T-helper 2 cell treated with Interferon-gamma antibody and Interleukin-4, amounts not matched to agents 5 μg/mL and 100 μg/mL, for 36 hours (primary cell): Measurements from ENCODE around the gene CCDC182.

ENCODE experiments used
- DNase-seq: peaks from one replicate; pipeline ENCODE4 v3.0.0; 2021; ENCODE audit warnings: low spot score
- H3K27ac Mint-ChIP-seq: one replicate; pipeline ENCODE4 v1.8.0; 2021; ENCODE audit warnings: mild to moderate bottlenecking, mixed read lengths
- H3K27me3 Mint-ChIP-seq: one replicate; pipeline ENCODE4 v1.8.0; 2021; ENCODE audit warnings: low read depth, mixed read lengths
- H3K36me3 Mint-ChIP-seq: one replicate; pipeline ENCODE4 v1.8.0; 2021; ENCODE audit warnings: low read depth, mixed read lengths
- H3K4me1 Mint-ChIP-seq: one replicate; pipeline ENCODE4 v1.8.0; 2021; ENCODE audit warnings: low read depth, mixed read lengths
- H3K4me3 Mint-ChIP-seq: one replicate; pipeline ENCODE4 v1.8.0; 2022; ENCODE audit warnings: mild to moderate bottlenecking, moderate library complexity, mixed read lengths
- H3K9me3 Mint-ChIP-seq: one replicate; pipeline ENCODE4 v1.8.0; 2021; ENCODE audit warnings: mixed read lengths

The CCDC182 gene

DNA sequence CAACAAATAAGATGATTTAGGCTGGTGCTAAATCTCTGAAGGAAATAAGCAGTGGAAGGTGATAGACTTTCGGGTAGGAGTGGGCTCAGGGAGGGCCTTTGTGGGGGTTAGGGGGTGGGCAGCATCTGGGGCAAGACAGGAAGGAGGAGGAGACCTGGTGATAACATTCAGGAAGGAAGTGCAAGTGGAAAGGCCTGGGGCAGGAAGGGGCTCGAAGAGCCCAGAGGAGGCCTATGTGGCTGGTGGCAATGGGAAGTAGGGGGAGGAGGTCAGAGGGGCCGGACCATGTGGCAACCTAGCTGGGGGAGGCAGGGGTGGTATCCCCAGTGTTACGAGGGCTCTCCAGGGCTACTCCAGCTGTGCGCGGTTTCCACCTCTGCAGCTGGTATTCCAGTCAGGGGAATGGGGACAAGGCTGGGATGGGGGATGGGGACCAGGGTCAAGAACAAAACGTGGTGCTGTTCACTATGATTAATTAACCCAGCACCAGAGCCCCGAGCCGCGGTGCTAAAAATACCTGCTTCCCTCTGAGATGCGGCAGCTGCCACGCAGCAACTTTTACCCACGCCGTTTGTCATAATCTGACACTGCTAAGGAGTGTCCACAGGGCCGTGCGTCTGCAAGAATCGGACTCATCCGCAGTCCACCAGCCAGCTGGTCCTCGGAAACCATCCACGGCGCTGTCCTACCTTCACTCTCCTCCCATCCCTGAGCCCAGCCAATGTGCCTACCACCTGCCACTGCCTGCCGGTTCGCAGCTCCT, 5.2 kb upstream of the CCDC182 start:
- Mint-ChIP-seq H3K9me3 (no peaks in the 10 kb centered on the region), H3K4me3 (no peak overlapping the region), H3K4me1 (peaks cover 4% of the 10 kb centered on the region), H3K36me3 (no peaks in the 10 kb centered on the region), H3K27me3 (peaks cover 4% of the 10 kb centered on the region), H3K27ac (no peak overlapping the region)
- DNase-seq: no peak

DNA sequence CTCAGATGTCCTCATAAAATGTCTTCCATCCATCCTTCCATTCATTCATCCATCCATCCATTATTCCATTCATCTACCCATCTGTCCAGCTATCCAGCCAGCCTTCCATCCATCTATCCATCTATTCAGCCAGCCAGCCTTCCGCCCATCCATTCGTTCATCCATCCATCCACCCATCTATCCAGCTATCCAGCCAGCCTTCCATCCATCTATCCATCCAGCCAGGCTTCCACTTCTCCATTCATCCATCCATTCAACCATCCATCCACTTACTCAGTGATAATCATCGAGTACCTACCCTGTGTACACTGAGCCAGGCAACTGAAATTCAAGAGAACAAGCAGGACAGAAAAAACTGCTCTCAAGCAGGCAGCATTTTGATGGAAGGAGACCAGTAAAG, 4.6 kb upstream of the CCDC182 start:
- Mint-ChIP-seq H3K4me1 (peaks cover 4% of the 10 kb centered on the region), H3K27ac (no peak overlapping the region), H3K9me3 (no peaks in the 10 kb centered on the region), H3K4me3 (no peak overlapping the region), H3K36me3 (no peaks in the 10 kb centered on the region), H3K27me3 (peaks cover 4% of the 10 kb centered on the region)
- no peak for DNase-seq

DNA sequence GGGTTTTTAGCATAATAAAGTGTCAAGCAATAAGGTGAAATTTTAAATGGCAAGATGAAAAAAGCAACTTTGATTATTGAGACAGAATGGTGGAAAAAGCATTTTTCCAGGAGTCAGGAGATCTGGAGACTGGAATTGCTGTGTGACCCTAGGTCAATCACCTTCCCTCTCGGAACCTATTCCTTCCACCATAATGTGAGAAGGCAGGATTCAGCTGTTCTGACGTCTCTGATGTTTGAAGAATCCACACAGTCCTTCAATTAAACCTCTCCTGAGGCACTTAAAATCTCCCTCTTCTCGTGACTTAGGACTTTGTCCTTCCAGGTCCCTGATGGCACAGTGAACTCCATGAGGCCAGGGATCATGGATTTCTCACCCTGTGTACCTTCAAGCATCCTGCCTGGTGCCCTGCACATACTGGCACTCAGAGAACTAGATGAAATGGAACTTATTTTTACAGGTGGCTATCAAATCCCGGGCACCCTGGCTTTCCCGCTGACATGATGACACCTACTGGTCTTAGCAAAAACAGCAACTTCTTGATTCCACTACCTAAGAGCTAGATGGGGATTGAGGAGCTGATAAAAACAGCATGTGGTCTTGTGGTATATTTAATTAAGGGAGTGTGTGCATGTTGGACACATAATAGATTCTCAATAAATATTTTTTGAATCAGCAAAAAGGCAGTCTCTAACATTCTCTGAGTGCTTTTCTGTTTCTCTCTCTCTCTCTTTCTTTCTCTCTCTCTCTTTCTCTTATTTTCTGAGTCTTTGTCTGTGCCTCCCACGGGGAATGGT, 2.3 kb upstream of the CCDC182 start:
- H3K27ac Mint-ChIP-seq: no peak overlapping the region
- peaks cover 10% of the 10 kb centered on the region for H3K27me3 Mint-ChIP-seq
- H3K4me3 Mint-ChIP-seq: no peak overlapping the region
- H3K4me1 Mint-ChIP-seq: peaks cover 4% of the 10 kb centered on the region
- no peaks in the 10 kb centered on the region for H3K9me3 Mint-ChIP-seq
- no peaks in the 10 kb centered on the region for H3K36me3 Mint-ChIP-seq
- DNase-seq: peak; percentile 18

DNA sequence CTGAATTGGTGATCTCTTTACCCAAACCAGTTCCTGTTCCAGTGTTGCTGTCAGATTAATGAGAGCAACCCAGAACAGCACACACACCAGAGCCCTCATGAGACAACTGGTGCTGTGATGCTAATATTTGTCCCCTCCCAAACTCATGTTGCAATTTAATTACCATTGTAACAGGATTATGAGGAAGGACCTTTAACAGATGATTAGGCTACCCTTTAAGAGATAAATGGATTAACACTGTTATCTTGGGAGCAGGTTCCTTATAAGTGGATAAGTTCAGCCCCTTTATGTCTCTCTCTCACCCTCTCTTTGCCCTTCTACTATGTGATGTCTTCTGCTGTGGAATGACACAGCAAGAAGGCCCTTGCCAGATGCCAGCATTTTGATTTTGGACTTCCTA, 1.1 kb upstream of the CCDC182 start:
- H3K4me3 Mint-ChIP-seq: no peak overlapping the region
- no peaks in the 10 kb centered on the region for H3K9me3 Mint-ChIP-seq
- no peak for DNase-seq
- peaks cover 4% of the 10 kb centered on the region for H3K4me1 Mint-ChIP-seq
- peaks cover 12% of the 10 kb centered on the region for H3K27me3 Mint-ChIP-seq
- no peak overlapping the region for H3K27ac Mint-ChIP-seq
- H3K36me3 Mint-ChIP-seq: no peaks in the 10 kb centered on the region

DNA sequence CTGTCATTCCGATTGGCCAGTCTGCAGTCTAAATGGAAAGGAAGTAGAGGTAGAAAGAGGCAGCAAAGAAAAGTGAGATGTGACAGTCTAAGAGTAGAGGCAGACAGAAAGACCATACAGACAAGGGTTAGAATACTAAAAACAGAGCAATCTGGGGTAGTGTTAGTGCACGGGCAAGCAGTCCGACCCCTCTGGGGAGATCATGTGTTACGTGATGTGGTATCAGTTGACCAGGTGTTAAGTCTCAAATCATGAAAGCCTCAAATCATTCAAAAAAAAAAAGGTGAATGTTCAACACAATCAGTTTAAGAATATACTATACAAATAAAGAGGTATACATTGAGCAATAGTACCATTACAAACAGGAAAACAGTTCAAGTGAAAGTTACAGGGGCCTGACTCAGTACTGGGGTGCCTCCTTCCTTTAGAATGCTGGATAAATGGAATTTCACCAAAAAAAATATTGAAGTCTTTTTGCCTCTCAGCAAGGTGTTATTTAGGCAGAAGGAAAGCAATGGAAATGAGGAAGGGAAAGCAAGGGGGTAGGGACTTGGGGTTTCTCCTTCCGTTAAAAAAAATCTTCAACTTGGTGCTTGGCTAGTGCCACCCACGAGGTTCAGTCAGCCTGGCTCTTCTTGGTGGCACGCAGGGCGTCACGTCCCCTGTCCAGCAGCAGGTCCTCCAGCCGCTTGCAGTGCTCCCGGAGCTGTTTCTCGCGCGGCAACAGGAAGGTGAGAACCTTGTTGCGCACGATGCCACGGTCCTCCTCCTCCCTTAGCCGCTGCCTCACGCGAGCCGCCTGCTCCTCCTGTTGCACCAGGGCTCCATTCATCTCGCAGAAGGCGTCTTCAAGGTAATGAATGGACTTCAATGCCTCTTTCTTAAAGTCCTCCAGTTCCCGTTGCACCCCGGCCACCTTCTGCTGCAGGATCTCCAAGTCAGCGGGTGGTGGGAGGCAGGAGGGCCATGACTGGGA, 616 bp downstream of the CCDC182 start:
- H3K4me1 Mint-ChIP-seq: peaks cover 6% of the 10 kb centered on the region
- DNase-seq: no peak

DNA sequence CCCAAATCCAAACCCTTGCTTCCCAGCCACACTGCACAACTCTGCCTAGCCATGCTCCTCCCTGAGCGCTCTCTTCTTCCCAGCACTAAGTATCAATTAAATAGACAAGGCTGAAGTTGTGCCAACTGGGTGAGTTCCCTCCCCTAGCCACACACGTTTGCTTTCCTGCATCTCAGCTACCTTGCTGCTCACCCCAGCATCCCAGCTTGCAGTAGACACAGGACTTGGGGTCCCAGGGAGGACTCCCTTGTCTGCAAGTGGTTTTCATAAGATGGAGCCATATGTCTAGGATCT, 4.9 kb downstream of the CCDC182 start:
- Mint-ChIP-seq H3K36me3 (no peaks in the 10 kb centered on the region), H3K4me3 (no peak overlapping the region)

More for the DNA sequence above, 616 bp downstream of the CCDC182 start:
- Mint-ChIP-seq H3K27me3 (peaks cover 19% of the 10 kb centered on the region), H3K27ac (no peak overlapping the region), H3K9me3 (no peaks in the 10 kb centered on the region), H3K4me3 (no peak overlapping the region), H3K36me3 (no peaks in the 10 kb centered on the region)

DNA sequence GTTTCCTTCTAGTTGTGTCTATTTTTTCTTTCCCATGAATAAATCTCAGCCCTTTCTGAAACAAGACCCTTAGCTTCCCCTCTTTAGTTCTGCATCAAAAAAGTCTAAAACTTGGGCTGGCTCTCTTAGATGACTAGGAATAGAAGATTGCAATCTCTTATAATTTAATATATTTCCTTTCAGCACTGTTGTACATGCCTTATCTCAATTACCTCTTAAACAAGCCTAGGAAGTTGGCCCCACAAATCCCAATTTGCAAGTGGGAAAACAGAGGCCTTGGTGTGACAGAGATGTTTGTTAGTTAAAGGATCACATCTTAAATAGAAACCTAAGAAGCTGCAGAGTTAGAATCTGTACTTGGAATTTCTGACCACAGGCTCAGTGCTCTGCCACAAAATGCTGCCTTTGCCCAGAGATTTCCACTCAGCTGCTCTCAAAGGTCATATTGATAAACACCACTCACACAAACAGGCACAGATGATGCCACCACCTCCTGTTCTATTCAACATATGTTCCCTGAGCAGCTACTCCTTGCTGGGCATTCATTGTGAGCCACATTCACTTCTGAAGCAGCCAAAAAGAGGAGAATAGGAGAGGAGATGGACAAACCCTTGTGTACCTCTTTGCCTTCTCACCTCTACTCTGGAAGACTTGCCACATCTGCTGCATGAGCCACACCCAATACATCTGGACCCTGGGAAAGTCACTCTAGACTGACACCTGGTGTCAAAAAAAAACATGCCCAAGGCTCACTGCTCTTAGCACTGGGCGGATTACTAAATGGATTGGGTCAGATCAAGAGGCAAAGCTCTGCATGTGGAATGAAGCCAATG, 5.5 kb downstream of the CCDC182 start:
- DNase-seq: peak; percentile 18
- peaks cover 33% of the 10 kb centered on the region for H3K27me3 Mint-ChIP-seq
- no peaks in the 10 kb centered on the region for H3K9me3 Mint-ChIP-seq
- H3K4me1 Mint-ChIP-seq: peaks cover 4% of the 10 kb centered on the region
- no peak overlapping the region for H3K4me3 Mint-ChIP-seq
- H3K27ac Mint-ChIP-seq: no peak overlapping the region
- H3K36me3 Mint-ChIP-seq: no peaks in the 10 kb centered on the region

More for the DNA sequence above, 4.9 kb downstream of the CCDC182 start:
- Mint-ChIP-seq H3K9me3 (no peaks in the 10 kb centered on the region), H3K4me1 (peaks cover 4% of the 10 kb centered on the region), H3K27me3 (peaks cover 27% of the 10 kb centered on the region), H3K27ac (no peak overlapping the region)
- no peak for DNase-seq

DNA sequence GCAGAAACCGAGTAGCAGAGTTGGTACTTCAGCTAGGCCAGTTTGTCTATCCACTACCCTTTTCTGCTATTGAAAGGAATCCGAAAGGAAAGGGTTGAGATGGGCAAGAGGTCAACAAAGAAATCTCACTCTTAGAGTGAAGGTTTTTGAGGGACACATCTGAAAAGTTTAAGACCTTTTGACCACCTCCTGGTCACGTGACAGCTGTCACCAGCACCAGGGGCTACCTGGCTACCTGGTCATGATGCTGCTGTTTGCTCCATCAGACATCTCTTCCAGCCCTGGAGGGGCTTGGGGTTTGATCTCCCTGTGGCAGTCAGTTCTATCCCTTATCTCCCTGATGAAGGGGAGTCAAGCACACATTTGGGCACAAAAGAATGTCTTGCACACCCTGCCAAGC, 7.6 kb downstream of the CCDC182 start:
- no peak for DNase-seq
- H3K36me3 Mint-ChIP-seq: no peaks in the 10 kb centered on the region
- H3K4me3 Mint-ChIP-seq: no peak overlapping the region
- H3K27me3 Mint-ChIP-seq: peaks cover 39% of the 10 kb centered on the region
- no peaks in the 10 kb centered on the region for H3K9me3 Mint-ChIP-seq
- no peak overlapping the region for H3K27ac Mint-ChIP-seq
- H3K4me1 Mint-ChIP-seq: peaks cover 4% of the 10 kb centered on the region

DNA sequence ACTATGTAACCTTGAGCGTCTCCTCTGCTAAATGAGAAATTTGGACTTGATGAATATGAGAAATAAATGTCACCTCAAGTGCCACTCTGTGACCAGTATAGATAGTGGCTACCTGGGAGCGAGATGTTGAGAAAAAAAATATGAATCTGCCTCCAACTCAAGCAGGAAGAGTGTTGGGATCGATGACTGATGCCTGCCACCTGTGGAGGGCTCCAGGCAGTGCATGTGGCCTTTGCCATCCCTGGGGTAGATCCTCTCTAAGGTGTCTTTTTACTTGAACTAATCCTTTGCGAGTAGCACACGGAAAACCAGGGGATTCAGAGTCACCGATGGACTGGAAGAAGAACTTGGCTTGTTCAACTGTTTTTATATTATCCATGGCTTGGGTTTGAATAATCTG, 9.4 kb downstream of the CCDC182 start:
- no peak for DNase-seq
- H3K4me1 Mint-ChIP-seq: peaks cover 4% of the 10 kb centered on the region
- H3K27ac Mint-ChIP-seq: no peak overlapping the region
- H3K36me3 Mint-ChIP-seq: no peaks in the 10 kb centered on the region
- H3K4me3 Mint-ChIP-seq: no peak overlapping the region
- H3K9me3 Mint-ChIP-seq: no peaks in the 10 kb centered on the region
- H3K27me3 Mint-ChIP-seq: peaks cover 41% of the 10 kb centered on the region

DNA sequence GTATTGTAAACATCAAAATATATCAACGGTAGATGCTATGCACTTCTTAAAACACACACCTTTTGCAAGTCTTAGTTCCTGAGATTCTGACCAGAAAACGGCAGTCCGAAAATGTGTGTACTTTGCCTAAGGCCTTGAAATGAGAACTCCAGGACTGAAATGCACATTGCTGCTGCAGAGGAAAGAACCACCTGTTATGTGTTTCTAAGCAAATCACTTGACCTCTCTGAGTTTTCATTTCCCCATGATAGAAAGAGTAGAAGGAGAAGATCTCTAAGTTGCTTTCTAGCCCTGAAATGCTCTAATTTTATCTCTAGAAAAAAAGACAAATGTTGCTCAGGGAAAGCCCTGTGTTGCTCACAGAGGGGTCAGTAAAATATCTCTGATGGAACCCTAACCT, 9.9 kb downstream of the CCDC182 start:
- Mint-ChIP-seq H3K36me3 (no peaks in the 10 kb centered on the region), H3K4me1 (peaks cover 4% of the 10 kb centered on the region), H3K27ac (no peak overlapping the region), H3K27me3 (peaks cover 40% of the 10 kb centered on the region), H3K9me3 (no peaks in the 10 kb centered on the region), H3K4me3 (no peak overlapping the region)
- no peak for DNase-seq

DNA sequence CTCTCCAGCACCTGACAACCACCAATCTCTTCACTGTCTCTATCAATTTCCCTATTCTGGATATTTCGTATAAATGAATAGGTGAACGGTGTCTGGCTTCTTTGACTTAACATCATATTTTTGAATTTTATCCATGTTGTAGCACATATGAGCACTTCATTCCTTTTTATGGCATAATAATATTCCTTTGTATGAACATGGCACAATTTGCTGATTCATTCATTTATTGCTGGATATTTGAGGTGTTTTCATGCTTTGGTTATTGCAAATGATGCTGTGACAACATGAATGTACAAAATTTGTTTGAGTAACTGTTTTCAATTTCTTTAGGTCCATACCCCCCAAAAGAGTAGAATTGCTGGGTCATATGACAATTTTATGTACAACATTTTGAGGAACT, 12.0 kb downstream of the CCDC182 start:
- no peaks in the 10 kb centered on the region for H3K36me3 Mint-ChIP-seq
- H3K27me3 Mint-ChIP-seq: peaks cover 30% of the 10 kb centered on the region
- H3K27ac Mint-ChIP-seq: no peak overlapping the region
- no peak for DNase-seq
- H3K4me1 Mint-ChIP-seq: no peaks in the 10 kb centered on the region
- H3K4me3 Mint-ChIP-seq: no peak overlapping the region
- H3K9me3 Mint-ChIP-seq: no peaks in the 10 kb centered on the region

DNA sequence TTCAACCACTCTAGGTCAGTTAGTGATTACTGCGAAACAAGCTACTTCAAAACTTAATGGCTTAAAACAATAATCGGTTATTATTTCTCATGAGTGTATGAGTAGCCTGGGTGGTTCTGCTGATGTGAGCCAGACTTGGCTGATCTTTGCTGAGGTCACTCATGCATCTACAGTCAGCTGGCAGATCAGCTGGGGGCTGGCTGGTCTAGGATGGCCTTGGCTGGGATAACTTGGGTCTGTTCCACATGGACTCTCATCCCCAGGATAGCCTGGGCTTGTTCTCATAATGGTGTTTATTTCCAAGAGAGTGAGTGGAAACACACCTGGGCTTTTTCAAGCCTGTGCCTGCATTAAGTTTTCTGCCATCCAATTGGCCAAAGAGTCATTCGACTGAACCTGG, 13.0 kb downstream of the CCDC182 start:
- Mint-ChIP-seq H3K36me3 (no peaks in the 10 kb centered on the region), H3K4me1 (no peaks in the 10 kb centered on the region), H3K4me3 (no peak overlapping the region), H3K27me3 (peaks cover 27% of the 10 kb centered on the region), H3K9me3 (no peaks in the 10 kb centered on the region), H3K27ac (no peak overlapping the region)
- DNase-seq: no peak

DNA sequence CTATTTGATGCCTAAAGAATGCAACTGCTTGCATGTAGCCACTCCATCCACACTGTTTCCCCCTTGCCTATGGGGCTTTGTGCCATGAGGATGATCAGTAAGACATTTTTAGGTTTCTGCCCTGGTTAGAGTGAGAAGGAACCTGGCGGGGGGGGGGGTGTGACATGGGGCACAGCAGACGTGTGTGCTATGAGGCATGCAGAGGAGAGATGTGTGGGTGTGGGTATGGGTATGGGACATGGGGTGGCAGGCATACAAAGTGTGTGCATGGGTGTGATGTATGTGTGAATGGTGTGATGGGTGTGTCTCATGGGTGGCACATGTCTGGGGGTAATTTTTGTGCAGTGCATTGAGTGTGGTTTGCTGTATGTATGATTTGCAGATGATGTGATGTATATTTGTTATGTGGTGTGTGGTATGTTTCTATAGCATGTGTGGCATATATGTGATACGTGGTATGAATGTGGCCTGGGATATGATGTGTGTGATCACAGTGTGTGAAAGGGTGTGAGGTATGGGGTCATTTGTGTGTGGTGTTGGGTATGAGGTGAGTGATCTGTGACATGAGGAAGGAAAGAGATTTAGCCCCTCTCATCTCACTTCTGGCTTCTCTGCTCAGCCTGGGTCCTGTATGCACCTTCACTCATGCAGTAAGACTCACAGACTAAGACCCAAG, 14.9 kb downstream of the CCDC182 start:
- H3K4me1 Mint-ChIP-seq: no peaks in the 10 kb centered on the region
- no peak overlapping the region for H3K4me3 Mint-ChIP-seq
- DNase-seq: no peak
- no peaks in the 10 kb centered on the region for H3K36me3 Mint-ChIP-seq
- peaks cover 23% of the 10 kb centered on the region for H3K27me3 Mint-ChIP-seq
- H3K27ac Mint-ChIP-seq: no peak overlapping the region
- H3K9me3 Mint-ChIP-seq: no peaks in the 10 kb centered on the region
